HG03280 (cell line): Measurements from ENCODE around the gene P2RX3.
"Not testable (repeated sequence)": the region's sequence is repeated elsewhere in the genome, so short reads cannot be mapped to it uniquely, and the experiment has no call there.

Experiments
- ATAC-seq: cut with Tn5 transposase; IDR thresholded peaks from one replicate; pipeline ENCODE4 v1.9.1; 2021; ENCODE audit warnings: mild to moderate bottlenecking, moderate library complexity; ENCODE audit not compliant: unreplicated experiment

P2RX3 gene

DNA sequence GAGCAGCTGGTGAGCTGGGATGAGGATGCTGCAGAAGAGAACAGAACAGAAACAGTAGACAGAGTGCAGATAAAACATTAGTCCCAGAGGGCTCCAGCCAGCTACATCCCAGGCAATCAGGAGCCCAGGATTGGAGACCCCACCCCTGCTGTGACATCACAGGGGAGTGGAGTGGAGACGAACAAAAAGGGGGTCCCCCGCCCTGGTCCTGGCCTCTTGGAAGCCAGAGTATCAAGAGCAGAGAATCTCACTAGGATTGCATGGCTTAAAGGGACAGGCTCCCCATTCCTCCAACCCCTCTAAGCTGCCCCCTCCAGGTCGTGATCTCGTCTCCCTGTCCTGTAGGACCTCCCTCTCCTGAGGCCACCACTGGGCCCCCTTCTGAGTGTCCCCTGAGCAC, at the start of gene P2RX3:
P2RX3 (plus strand) TSS at position 211 of the 400 bp plus-strand sequence. CDS start 199 bp downstream, outside the sequence.
- ATAC-seq, result no peak

DNA sequence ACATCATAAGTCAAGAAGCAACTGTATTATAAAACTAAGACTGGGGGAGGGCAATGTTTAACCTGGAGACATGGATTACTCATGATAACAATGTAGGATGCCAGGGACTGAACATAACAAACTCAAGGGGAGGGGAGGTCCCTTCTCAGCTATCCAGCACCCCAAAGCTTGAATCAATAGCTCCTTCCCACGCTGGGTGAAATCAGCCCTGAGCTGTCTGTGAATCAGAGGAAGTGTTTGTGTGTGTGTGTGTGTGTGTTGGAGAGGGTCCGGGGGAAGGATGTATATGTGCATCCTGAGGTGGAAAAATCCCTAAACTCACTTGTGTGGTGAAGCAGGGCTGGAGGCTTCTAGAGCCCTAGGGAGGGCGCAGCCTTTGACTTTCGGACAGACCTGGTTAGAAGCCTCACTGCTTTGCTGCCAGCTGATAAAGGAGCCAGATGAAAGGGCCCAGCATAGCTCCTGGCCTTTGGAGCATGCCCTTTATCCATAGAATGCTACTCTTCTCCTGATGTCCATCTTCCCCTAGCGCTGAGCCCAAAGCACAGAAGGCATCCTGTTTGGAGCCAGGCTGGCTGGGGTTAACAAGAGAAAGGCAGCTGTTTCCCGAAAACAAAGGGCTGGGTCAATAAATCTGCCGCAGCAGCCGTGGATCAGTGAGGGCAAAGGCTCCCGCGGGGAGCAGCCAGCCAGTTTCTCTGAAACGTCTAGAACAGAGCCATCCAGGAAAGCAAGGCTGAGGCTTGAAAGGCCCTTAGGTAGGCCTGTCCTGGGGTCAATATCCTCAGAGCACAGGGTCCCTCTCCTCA, 49.2 kb upstream of the P2RX3 start:
- ATAC-seq, result no peak

DNA sequence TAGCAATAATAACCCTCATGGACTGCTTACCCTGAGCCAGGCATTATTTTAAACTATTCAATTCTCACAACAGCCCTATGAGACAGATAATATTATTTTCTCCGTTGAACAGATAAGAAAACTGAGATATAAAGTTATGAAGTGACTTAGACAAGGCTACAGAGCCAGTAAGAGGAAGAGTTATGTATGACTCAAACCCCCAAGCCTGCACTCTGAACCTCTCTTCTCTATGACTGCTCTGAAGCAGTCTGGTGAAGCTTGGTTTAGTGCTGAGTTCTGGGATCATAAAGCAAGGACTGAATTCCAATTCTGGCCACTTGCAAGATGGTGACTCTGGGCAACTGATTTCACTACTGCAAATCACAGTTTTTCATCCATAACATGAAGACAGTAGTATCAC, 47.9 kb upstream of the P2RX3 start:
- no peak for ATAC-seq

DNA sequence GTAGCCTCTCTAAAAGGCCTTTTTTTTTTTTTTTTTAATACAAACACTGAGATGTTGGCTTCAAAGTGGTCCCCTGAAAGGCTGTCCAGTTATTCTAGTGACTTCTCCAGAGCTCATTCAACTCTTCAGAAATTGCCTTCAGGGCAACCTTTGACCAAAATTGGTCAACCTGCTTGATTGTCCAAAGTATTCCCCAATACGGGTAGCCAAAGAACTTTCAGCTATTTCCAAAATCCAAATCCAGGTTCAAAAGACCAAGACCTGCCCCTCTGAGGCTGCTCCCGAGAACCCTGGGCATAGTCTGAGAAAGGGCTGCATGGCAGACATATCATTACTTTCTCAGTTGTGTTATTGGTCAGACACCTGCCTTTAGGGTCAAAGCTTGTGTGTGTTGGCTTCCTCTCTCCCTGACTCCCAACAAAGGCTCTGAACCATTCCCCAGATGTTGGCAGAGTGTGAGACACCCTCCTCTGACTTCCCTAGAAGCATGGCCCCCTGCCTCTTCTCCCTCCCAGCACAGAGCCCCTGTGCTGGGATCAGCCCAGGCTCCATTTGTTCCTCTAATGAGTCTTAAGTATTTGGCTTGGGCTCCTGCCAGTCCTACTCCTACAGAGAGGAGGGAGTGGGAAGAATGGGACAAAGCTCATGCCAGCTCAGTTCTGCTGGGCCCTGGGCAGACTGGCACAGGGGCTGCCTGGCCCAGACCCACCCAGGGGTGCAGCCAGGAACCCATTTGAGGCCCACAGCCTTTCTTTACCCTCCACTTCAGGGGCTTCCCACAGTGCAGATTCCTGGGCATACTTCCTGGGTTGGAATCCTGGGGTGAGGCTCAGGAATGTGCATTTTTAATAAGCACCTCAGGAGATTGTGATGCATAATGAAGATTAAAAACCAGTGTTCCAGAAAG, 43.7 kb upstream of the P2RX3 start:
- no peak for ATAC-seq

DNA sequence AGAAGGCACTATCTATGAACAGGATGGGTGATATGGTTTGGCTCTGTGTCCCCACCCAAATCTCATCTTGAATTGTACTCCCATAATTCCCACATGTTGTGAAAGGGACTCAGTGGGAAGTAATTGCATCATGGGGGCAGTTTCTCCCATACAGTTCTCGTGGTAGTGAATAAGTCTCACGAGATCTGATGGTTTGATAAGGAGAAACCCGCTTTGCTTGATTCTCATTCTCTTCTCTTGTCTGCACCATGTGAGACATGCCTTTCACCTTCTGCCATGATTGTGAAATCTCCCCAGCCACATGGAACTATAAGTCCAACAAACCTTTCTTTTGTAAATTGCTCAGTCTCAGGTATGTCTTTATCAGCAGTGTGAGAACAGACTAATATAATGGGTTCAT, 41.9 kb upstream of the P2RX3 start:
- ATAC-seq, result not testable (repeated sequence)

DNA sequence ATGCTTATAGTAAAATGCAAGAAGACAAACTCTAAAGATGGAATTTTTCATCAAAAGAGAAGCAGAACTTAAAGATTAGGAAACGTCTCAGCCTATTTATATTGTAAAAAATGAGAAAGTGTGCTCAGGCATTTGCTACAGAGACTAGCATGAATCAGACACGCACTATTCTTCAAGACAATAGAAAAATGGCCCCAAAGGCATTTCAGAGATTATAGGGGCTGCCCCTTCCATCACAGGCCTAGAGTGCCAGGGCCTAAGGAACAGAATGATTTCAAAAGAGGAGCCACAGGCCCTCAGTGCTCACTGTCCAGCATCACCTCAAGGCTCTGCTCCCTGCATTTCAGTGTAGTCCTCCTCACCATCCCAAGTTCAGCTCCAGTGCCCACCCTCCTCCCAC, 40.9 kb upstream of the P2RX3 start:
- ATAC-seq, result no peak

DNA sequence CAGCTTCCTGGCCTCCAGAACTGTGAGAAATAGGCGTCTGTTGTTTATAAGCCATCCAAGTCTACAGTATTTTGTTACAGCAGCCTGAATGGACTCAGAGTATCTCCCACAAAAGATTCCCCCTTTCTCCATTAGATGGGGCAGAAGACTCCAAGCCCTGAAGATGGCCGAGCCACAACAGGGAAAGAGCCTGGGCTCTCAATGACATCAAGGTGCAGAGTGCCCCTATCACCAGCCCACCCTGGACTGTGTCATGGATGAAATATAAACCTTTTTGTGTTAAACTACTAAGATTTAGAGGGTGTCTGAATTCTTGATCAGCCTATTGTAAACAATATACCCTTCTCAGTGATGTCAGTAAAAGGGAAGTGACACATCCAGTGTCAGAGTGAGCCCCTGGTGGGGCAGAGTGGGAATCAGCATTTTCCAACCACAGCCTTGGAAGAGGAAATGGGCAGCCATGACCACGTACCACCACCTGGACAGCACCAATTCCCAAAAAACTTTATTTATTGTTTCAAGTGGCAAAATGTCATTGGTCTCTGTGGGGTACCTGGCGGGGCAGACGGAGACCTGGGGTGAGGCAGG, 38.9 kb upstream of the P2RX3 start:
- no peak for ATAC-seq

DNA sequence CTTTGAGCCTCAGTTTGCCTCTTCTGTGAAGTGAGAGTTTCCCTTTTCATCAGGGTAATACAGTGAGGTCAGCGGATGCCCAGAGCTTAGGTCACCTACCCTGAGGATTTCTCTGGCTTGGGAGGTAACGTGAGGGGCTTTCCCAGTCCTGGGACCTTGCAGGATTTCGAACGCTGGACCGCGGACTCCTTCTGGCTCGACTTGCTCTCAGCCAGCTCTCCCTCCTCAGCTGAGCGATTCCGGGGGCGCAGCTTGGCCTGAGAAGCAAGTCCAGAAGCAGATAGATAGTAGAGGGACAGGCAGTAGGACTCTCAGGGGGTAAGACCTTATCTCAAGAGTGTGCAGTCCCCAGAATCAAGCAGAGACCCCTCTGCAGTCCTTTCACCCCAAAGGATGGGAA, 37.4 kb upstream of the P2RX3 start:
- ATAC-seq, result no peak

DNA sequence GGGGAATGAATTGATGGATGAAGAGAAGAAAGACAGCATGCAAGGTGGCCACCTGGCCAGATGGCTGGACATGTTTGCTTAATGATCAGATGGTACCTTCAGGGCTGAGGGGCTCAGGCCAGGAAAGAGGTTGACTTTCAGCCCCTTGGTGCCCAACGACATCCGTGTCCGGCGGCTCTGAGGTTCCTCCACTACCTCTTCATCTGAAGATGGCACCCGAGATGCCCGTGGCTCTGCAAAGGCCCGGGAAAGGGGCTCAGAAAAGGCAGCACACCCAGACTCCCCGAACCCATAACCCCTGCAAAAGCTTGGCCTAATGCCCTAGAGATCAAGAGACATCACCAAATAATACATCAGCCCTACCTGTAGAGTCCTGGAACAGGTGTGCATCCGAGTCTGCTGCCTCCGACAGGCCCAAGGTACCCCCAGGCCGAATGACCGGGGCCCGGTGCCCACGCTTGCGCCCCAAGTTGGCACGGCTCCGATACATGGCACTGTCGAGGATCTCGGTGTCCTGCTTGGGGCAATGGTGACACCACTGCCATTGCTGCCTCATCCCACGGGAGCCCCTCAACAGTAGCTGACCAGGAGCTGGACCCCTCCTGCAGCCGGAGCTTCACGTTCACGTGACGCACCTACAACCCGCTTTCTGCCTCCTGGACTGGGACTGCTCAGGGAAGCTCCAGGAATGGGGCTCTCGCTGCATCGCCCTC, 36.3 kb upstream of the P2RX3 start:
- ATAC-seq, result no peak

DNA sequence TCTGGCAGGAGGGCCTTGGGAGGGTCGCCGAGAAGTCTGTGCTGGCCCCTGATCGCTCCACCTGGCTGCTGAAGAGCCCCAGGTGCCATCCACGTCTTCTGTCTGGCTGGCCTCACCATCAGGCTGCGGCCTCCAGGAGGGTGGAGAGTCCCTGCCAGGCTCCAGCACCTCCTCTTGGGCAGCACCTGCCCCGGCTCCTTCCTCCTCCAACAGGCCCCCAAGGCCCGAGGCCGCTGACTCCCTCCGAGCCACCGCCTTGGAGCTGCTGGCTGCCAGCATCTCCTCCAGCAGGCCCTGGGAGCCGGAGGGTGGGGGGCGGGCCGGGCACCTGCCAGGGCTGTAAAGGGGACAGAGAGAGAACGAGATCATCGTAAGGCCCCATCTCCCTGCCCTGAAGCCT, 35.7 kb upstream of the P2RX3 start:
- no peak for ATAC-seq

DNA sequence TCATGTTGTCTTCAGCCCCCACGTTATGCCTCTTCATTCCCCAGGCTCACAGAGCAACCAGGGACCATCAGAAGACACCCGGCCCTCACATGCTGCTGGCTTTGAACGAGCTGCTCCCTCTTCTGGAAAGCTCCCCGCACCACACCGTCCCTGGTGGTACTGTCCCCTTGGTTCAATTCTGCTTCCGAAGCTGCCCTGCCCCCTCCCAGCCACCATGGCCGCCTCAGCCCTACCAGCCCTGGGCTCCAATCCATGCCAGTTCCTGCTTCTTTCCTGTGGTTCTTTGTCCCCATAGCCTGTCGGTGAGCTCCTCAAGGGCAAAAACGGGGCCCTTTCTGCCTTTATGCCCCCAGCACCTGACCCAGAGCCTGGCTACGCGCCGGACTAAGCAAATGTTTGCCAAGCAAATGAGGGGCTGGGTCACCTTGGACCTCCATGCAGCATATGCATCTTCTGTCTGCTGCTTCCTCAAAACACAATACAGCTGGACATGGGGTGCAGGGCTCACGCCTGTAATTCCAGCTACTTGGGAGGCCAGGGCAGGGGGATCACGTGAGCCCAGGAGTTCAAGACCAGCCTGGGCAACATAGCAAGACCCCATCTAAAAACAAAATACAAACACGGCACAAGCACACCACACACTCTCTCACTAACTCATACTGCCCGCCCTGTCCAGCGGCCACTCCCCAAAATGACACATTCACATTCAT, 34.7 kb upstream of the P2RX3 start:
- ATAC-seq, result no peak

DNA sequence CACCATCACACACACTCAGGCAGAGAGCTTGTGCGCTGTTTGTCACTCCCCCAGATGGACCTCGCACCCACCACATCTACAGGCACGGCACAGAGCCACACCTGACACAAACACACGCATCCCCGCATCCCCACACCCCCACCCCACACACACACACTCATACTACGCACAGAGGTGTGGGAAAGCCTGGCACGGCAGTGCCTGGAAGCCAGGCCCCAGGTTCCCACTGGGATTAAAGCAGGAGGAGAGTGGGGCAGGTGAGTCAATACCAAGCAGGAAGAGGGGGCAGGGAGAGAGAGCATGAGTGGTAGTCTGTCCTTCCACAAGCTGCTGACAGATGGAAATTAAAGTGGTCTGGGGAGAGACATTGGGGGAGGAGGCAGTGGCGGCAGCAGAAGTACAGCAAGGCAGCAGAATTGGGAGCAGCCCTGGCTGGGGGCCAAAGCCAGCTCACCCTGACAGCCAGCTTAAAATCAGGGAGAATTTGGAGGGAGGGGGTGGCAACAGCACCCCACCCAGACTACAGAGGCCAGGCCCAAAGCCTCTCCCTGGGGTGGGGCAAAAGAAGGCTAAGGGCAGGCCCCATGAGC, 34.1 kb upstream of the P2RX3 start:
- no peak for ATAC-seq

DNA sequence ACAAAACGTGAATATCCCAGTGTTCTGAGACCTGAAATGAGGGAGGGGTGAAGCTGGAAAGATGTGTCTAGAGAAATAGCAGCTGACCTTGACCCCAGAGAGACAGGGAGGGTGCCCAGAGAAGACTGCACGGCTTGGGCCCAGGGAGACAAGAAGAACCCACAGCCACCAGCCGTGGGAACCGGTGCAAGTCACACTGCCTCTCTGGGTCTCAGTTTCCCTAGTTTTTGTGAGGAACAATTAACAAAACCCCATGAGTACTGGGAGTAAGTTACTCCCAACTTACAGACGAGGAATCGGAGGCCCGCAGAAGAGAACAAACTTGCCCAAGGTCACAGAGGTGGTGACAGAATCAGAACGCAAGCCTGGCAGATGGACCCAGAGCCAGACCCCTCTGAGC, 32.6 kb upstream of the P2RX3 start:
- ATAC-seq, result no peak

DNA sequence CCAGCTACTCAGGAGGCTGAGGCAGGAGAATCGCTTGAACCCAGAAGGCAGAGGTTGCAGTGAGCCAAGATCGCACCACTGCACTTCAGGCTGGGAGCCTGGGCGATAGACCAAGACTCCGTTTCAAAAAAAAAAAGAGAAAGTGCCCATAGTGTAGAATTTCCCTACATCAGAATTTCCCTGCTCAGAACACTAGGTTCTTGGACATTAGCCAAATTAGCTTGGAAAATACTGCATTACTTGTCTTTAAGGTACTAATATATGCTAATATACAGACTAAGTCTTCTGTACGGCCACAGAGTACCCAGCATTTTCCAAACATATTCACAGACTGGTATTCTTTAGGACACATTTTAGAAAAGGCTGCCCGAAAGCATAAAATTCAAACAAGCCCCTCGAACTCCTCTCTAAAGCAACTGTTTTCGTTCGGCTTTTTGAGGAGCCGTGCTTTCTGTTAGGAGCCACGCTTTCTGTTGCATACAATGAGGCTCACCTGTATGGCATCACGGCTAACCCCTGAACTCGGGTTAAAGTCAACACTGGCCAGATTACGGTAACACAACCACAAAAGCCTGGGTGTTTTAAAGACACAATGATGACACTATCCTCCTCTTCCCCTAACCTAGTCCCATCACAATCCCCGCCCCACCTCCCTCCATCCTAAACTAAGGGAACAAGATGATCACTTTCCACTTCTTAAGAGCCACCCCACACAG, 31.8 kb upstream of the P2RX3 start:
- ATAC-seq, result no peak

DNA sequence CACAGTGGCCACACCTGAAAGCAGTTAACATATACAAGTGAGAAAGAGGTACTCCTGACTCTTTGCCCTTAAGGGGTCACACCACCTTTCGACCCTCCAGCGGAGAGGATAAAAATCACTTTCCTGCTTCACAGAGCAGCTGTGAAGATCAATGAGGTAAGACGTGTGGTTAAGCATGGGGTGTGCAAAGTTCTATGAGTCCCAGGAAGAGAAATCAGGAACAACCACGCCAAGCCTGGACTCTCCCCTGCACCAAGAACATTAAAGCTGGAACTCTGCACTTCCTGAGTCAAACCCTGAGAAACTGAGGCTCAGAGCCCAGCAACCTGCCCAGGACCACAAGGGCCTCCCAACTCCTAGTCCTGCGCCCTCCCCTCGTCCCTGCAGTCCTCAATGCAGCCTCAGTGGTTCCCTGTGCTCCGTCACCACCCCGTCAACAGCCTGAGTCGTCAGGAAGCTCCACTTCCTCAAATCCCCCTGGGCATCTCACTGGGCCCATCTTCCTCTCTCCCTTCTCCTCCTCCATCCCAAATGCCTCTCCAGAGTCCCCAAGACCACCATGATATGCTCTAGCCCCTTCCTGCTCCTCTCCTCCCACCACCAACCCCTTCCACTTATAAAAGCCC, 31.1 kb upstream of the P2RX3 start:
- ATAC-seq, result no peak

DNA sequence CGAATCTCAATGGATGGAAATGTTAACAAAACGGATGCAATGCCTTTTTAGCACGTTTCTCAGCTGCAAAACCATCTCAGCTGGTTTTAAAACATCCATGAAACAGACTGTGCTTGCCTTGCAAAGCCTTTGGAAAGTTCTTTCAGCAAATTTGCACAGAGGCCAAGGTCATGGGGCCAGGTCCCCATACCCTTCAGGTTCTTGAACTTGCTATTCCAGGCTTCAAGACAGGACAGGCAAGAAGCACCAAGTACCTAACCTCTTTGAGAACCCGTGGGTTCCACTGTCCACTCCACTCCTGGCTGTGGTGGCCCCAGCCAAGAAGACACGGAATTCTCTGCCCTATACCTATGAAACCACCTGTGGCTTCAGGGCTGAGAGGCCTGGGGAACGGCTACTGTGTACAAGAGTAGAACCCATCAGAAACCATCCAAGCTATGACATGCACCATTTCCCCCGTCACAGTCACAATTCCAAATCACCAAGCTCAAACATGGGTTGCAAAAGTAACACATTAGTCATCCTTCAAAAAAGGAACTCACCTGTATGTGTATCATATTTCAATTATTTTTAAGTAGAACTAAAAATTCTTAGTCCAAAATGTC, 30.4 kb upstream of the P2RX3 start:
- no peak for ATAC-seq

DNA sequence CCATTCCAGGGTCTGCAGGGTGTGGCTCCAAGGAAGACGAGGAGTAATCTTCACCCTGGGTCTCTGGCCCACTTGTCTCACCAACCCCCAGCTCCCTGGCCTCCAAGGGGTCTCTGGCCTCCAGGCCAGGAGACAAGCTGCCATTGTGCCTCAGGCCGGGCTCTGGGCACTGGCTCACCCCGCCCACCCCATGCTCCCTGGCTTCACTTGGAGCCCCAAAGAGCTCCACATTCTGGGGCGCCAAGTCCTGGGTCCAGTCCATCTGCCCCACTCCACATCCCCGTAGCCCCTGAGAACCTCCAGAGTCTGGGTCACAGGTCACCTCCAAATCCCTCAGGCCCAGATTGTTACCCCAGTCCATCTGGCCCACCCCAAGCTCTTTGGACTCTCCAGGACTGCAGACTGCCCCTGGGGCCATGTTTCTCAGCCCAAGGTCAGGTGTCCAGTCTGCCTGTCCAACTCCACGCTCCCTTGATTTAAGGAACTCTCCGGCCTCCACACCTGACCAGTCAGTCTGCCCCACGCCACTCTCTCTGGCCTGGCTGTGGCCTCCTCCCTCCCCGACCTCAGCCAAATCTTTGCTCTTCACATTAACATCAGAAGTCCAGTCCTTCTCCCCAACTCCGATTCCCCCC, 29.6 kb upstream of the P2RX3 start:
- no peak for ATAC-seq
